ENCODE results near the gene CMIP.

- TF ChIP-seq MLX (CRISPR knock-in tag; IDR thresholded peaks at IDR 0.05) (no peak), CTCF (IDR thresholded peaks at IDR 0.05) (no peak), MAX (CRISPR knock-in tag; IDR thresholded peaks at IDR 0.05) (no peak), ZSCAN18 (CRISPR knock-in tag; IDR thresholded peaks at IDR 0.05) (no peak), JUN (CRISPR knock-in tag; IDR thresholded peaks at IDR 0.05) (no peak), STAT6 (CRISPR knock-in tag; conservative IDR thresholded peaks at IDR 0.05; ENCODE audit: low read depth) (no peak), CREB1 (CRISPR knock-in tag; IDR thresholded peaks at IDR 0.05) (no peak), ZNF138 (CRISPR knock-in tag; conservative IDR thresholded peaks at IDR 0.05) (no peak), ZBTB21 (CRISPR knock-in tag; IDR thresholded peaks at IDR 0.05; ENCODE audit: borderline replicate concordance) (no peak), AFF4 (CRISPR knock-in tag; IDR thresholded peaks at IDR 0.05; ENCODE audit: borderline replicate concordance) (no peak)
Measured at GRCh38 chr16:81436386-81436785, 8.2 kb upstream of the CMIP start.

Measured in WTC11 (cell line).